Activated CD8-positive, alpha-beta T cell treated with anti-CD3 and anti-CD28 coated beads, Interleukin-2, amount 10 ng/mL, durations not matched to agents 7 days and 5 days (primary cell): ENCODE results near the gene SDHAF1. TPM values are rescaled to one million over a fixed set of nuclear protein-coding genes. Genes with fewer than 3 reads are reported as not detected.
"Not testable (repeated sequence)": the region's sequence is repeated elsewhere in the genome, so short reads cannot be mapped to it uniquely, and the experiment has no call there.

ENCODE experiments used
- ATAC-seq: fragments of 150-1000 bp; cut with Tn5 transposase; one replicate; pipeline ENCODE4 v1.10.0; 2021; ENCODE audit warnings: moderate library complexity
- CTCF ChIA-PET: fragments of 350-600 bp; sonication (Branson Sonifier 250); formaldehyde crosslinking; loops from one replicate; lab custom pipeline; 2021; ENCODE audit warnings: antibody characterized with exemption; lab: Charles Lee
- POLR2A ChIA-PET: fragments of 350-600 bp; sonication (Branson Sonifier 250); formaldehyde crosslinking; loops from one replicate; lab custom pipeline; 2021; ENCODE audit warnings: antibody characterized with exemption; lab: Charles Lee
- DNase-seq: peaks from one replicate; pipeline ENCODE4 v3.0.0-alpha.2; 2020
- H3K27ac Mint-ChIP-seq: one replicate; pipeline ENCODE4 v1.8.0; 2021; ENCODE audit warnings: mild to moderate bottlenecking, mixed read lengths
- H3K27me3 Mint-ChIP-seq: one replicate; pipeline ENCODE4 v1.8.0; 2021; ENCODE audit warnings: low read depth, mixed read lengths
- H3K36me3 Mint-ChIP-seq: one replicate; pipeline ENCODE4 v1.8.0; 2021; ENCODE audit warnings: low read depth, mixed read lengths
- H3K4me1 Mint-ChIP-seq: one replicate; pipeline ENCODE4 v1.8.0; 2021; ENCODE audit warnings: low read depth, mixed read lengths
- H3K4me3 Mint-ChIP-seq: one replicate; pipeline ENCODE4 v1.8.0; 2021; ENCODE audit warnings: mild to moderate bottlenecking, mixed read lengths
- H3K9me3 Mint-ChIP-seq: one replicate; pipeline ENCODE4 v1.8.0; 2022; ENCODE audit warnings: mixed read lengths; ENCODE audit not compliant: insufficient read depth
- total RNA-seq, 2 experiments: library from RNA; stranded (reverse); gene quantifications; one replicate each; pipeline ENCODE4 v1.2.3, GENCODE V29; 2021

The SDHAF1 gene
- total RNA-seq, 2 experiments from 2014 or later, result 20.1 to 21.4 TPM

GRCh38 chr19:36027696-36028095 is 32.7 kb downstream of the SDHAF1 start:
- peaks cover 24% of the 10 kb centered on the region for H3K36me3 Mint-ChIP-seq
- no peak for ATAC-seq
- no peaks in the 10 kb centered on the region for H3K27me3 Mint-ChIP-seq
- H3K9me3 Mint-ChIP-seq, result no peaks in the 10 kb centered on the region
- ChIA-PET CTCF (no interaction called here), POLR2A (no interaction called here)
- H3K27ac Mint-ChIP-seq, result no peak overlapping the region
- DNase-seq, result no peak
- peaks cover 2% of the 10 kb centered on the region for H3K4me1 Mint-ChIP-seq
- H3K4me3 Mint-ChIP-seq, result no peak overlapping the region

GRCh38 chr19:36028313-36029041 is 33.5 kb downstream of the SDHAF1 start:
- CTCF ChIA-PET, result no interaction called here
- H3K27ac Mint-ChIP-seq, result no peak overlapping the region

GRCh38 chr19:36030264-36031148 is 35.5 kb downstream of the SDHAF1 start:
- Mint-ChIP-seq H3K36me3 (peaks cover 23% of the 10 kb centered on the region), H3K27ac (peak overlapping the region; percentile 10), H3K9me3 (no peaks in the 10 kb centered on the region), H3K4me1 (peaks cover 15% of the 10 kb centered on the region), H3K27me3 (no peaks in the 10 kb centered on the region), H3K4me3 (no peak overlapping the region)
- POLR2A ChIA-PET, result interaction anchor here (0.7 to 1.5 kb wide), 2 partner anchors 13 to 17 kb away, joined by 3 to 4 read pairs; partner anchors contain the start of gene ALKBH6
- CTCF ChIA-PET, result no interaction called here
- ATAC-seq (no peak), DNase-seq (no peak)

More at GRCh38 chr19:36028313-36029041, 33.5 kb downstream of the SDHAF1 start:
- Mint-ChIP-seq H3K9me3 (no peaks in the 10 kb centered on the region), H3K36me3 (peaks cover 19% of the 10 kb centered on the region), H3K27me3 (no peaks in the 10 kb centered on the region), H3K4me1 (peaks cover 4% of the 10 kb centered on the region), H3K4me3 (no peak overlapping the region)
- ATAC-seq (no peak), DNase-seq (no peak)
- POLR2A ChIA-PET, result interaction anchor here (1.5 kb wide), 1 partner anchor 15 kb away, joined by 4 read pairs; the partner anchor contains the start of gene ALKBH6

- CTCF ChIA-PET, result no interaction called here
- Mint-ChIP-seq H3K27me3 (no peaks in the 10 kb centered on the region), H3K4me3 (no peak overlapping the region), H3K4me1 (peaks cover 20% of the 10 kb centered on the region), H3K27ac (no peak overlapping the region), H3K9me3 (no peaks in the 10 kb centered on the region), H3K36me3 (peaks cover 28% of the 10 kb centered on the region)
- POLR2A ChIA-PET, result no interaction called here
- no peak for DNase-seq
- no peak for ATAC-seq
These were observed 36.3 kb downstream of the SDHAF1 start for GRCh38 chr19:36031308-36031707.

- no peaks in the 10 kb centered on the region for H3K27me3 Mint-ChIP-seq
- DNase-seq (peak; percentile 39), ATAC-seq (peak; percentile 58)
- peaks cover 30% of the 10 kb centered on the region for H3K4me1 Mint-ChIP-seq
- H3K36me3 Mint-ChIP-seq, result peaks cover 25% of the 10 kb centered on the region
- ChIA-PET POLR2A (no interaction called here), CTCF (no interaction called here)
- no peaks in the 10 kb centered on the region for H3K9me3 Mint-ChIP-seq
- H3K4me3 Mint-ChIP-seq, result peak within 1 kb of the TSS; percentile 29
- peak within 1 kb of the TSS; percentile 17 for H3K27ac Mint-ChIP-seq
These were observed 37.5 kb downstream of the SDHAF1 start, which contains the start of gene CLIP3 for GRCh38 chr19:36032251-36033104. TSS of gene CLIP3 (minus strand) at chr19:36032873. CDS start at chr19:36032357, 516 bp downstream.

GRCh38 chr19:36040495-36040894 is 45.5 kb downstream of the SDHAF1 start:
- peaks cover 15% of the 10 kb centered on the region for H3K4me1 Mint-ChIP-seq
- H3K4me3 Mint-ChIP-seq, result no peak overlapping the region
- DNase-seq (no peak), ATAC-seq (no peak)
- H3K27ac Mint-ChIP-seq, result no peak overlapping the region
- H3K27me3 Mint-ChIP-seq, result no peaks in the 10 kb centered on the region
- no peaks in the 10 kb centered on the region for H3K9me3 Mint-ChIP-seq
- H3K36me3 Mint-ChIP-seq, result peaks cover 6% of the 10 kb centered on the region
- ChIA-PET CTCF (no interaction called here), POLR2A (no interaction called here)

GRCh38 chr19:36041092-36041491 is 46.1 kb downstream of the SDHAF1 start:
- ATAC-seq, CTCF ChIA-PET: not testable (repeated sequence)

GRCh38 chr19:36041831-36042230 is 46.8 kb downstream of the SDHAF1 start:
- CTCF ChIA-PET, result no interaction called here

More at GRCh38 chr19:36041092-36041491, 46.1 kb downstream of the SDHAF1 start:
- DNase-seq, H3K9me3 Mint-ChIP-seq, H3K4me1 Mint-ChIP-seq, POLR2A ChIA-PET, H3K36me3 Mint-ChIP-seq, H3K27me3 Mint-ChIP-seq, H3K27ac Mint-ChIP-seq, H3K4me3 Mint-ChIP-seq: not testable (repeated sequence)

GRCh38 chr19:36043952-36044351 is 49.0 kb downstream of the SDHAF1 start:
- ATAC-seq (no peak), DNase-seq (no peak)
- peaks cover 5% of the 10 kb centered on the region for H3K36me3 Mint-ChIP-seq
- ChIA-PET CTCF (no interaction called here), POLR2A (interaction anchor here (0.6 to 0.7 kb wide), 2 partner anchors 14 to 90 kb away, joined by 3 read pairs; no protein-coding TSS in a partner anchor)
- no peaks in the 10 kb centered on the region for H3K4me1 Mint-ChIP-seq
- no peak overlapping the region for H3K27ac Mint-ChIP-seq
- no peaks in the 10 kb centered on the region for H3K9me3 Mint-ChIP-seq
- no peak overlapping the region for H3K4me3 Mint-ChIP-seq
- no peaks in the 10 kb centered on the region for H3K27me3 Mint-ChIP-seq

More at GRCh38 chr19:36041831-36042230, 46.8 kb downstream of the SDHAF1 start:
- Mint-ChIP-seq H3K9me3 (no peaks in the 10 kb centered on the region), H3K4me3 (no peak overlapping the region), H3K36me3 (peaks cover 5% of the 10 kb centered on the region), H3K4me1 (peaks cover 7% of the 10 kb centered on the region), H3K27me3 (no peaks in the 10 kb centered on the region), H3K27ac (no peak overlapping the region)
- ATAC-seq, result no peak
- POLR2A ChIA-PET, result no interaction called here
- DNase-seq, result no peak
